GM12878 (cell line): Measurements from ENCODE around the gene UBE2Q2. TPM values are rescaled to one million over a fixed set of nuclear protein-coding genes. Genes with fewer than 3 reads are reported as not detected.

Source experiments
- ATAC-seq: fragments of 200-7000 bp; cut with Tn5 transposase; 3 replicates; pipeline ENCODE4 v1.9.1; 2020; ENCODE audit warnings: mild to moderate bottlenecking, moderate library complexity
- BruUV-seq: library from RNA; stranded (reverse); fragments of 400-500 nt; replicated peaks from 2 replicates; lab custom pipeline; 2021; lab: Mats Ljungman, UMichigan
- CTCF ChIA-PET: fragments of 300-600 bp; sonication (Branson Sonifier 250); formaldehyde crosslinking; extraction: SDS; loops from one replicate; lab custom pipeline; 2021; ENCODE audit warnings: inconsistent platforms; lab: Yijun Ruan, JAX
- POLR2A ChIA-PET: fragments of 350-600 bp; formaldehyde crosslinking; extraction: SDS; loops from one replicate; lab custom pipeline; 2021; ENCODE audit warnings: inconsistent platforms; lab: Charles Lee
- RAD21 ChIA-PET: fragments of 300-600 bp; sonication (Branson Sonifier 250); formaldehyde crosslinking; loops from one replicate; lab custom pipeline; 2023; ENCODE audit warnings: antibody characterized with exemption; ENCODE audit not compliant: unreplicated experiment; lab: Charles Lee
- SMC1A ChIA-PET: fragments of 300-600 bp; sonication (Branson Sonifier 250); formaldehyde crosslinking; loops from one replicate; lab custom pipeline; 2023; ENCODE audit not compliant: unreplicated experiment, uncharacterized antibody; lab: Charles Lee
- DNase-seq: peaks from one replicate; pipeline ENCODE4 v3.0.0-alpha.2; 2011; ENCODE audit warnings: low read depth, low spot score
- FAIRE-seq: peaks from 3 replicates; lab custom pipeline; 2011; peaks lifted over from hg19 to GRCh38; lab: Jason Lieb, UNC
- H2AFZ ChIP-seq: 2 replicates; pipeline ENCODE4 v1.6.0; 2011; ENCODE audit warnings: low read depth, low read length, control low read depth; ENCODE audit not compliant: control insufficient read depth
- H3K27ac ChIP-seq: 2 replicates; pipeline ENCODE4 v1.5.1; 2011; ENCODE audit warnings: control low read depth; ENCODE audit not compliant: control insufficient read depth, insufficient read depth
- H3K27me3 ChIP-seq, 2 experiments: replicated peaks in 1 of 2; 2 replicates each; pipeline versions ENCODE4 v1.6.0 to v1.6.1; 2011; ENCODE audit warnings: low read length in 1 of 2; ENCODE audit not compliant: control insufficient read depth in 2 of 2, insufficient read depth in 2 of 2
- H3K36me3 ChIP-seq, 2 experiments: 2 replicates each; pipeline ENCODE4 v1.5.1; 2011; ENCODE audit warnings: low read length in 1 of 2; ENCODE audit not compliant: control insufficient read depth in 2 of 2, insufficient read depth in 2 of 2
- H3K4me1 ChIP-seq: 2 replicates; pipeline ENCODE4 v1.6.1; 2011; ENCODE audit warnings: mild to moderate bottlenecking, low read length, moderate library complexity, mixed read lengths; ENCODE audit not compliant: control insufficient read depth, insufficient read depth
- H3K4me2 ChIP-seq: 2 replicates; pipeline ENCODE4 v1.6.0; 2011; ENCODE audit warnings: control low read depth; ENCODE audit not compliant: control insufficient read depth, insufficient read depth
- H3K4me3 ChIP-seq: fragments of 200-600 bp; sonication (generic); 2 replicates; pipeline ENCODE4 v1.5.1; 2016
- H3K79me2 ChIP-seq: 2 replicates; pipeline ENCODE4 v1.6.0; 2011; ENCODE audit warnings: low read length; ENCODE audit not compliant: control insufficient read depth, insufficient read depth
- H3K9ac ChIP-seq: 2 replicates; pipeline ENCODE4 v1.8.0; 2011; ENCODE audit warnings: low read length, control low read depth, mixed read lengths; ENCODE audit not compliant: control insufficient read depth, insufficient read depth
- H3K9me3 ChIP-seq: replicated peaks from 3 replicates; pipeline ENCODE4 v1.5.1; 2011; ENCODE audit warnings: mild to moderate bottlenecking, low read length; ENCODE audit not compliant: control insufficient read depth, insufficient read depth
- H4K20me1 ChIP-seq: 2 replicates; pipeline ENCODE4 v1.6.0; 2011; ENCODE audit not compliant: control insufficient read depth, insufficient read depth
- CHD2 ChIP-seq: IDR thresholded peaks from 2 replicates; pipeline ENCODE4 v1.6.1; 2011; ENCODE audit warnings: low read depth, low read length, improper control_type of control experiment, borderline replicate concordance
- CHD4 ChIP-seq: fragments of 200-600 bp; sonication (generic); IDR thresholded peaks from 2 replicates; pipeline ENCODE4 v1.6.1; 2016; ENCODE audit warnings: mild to moderate bottlenecking
- GABPA ChIP-seq: IDR thresholded peaks from 2 replicates; pipeline ENCODE4 v1.6.1; 2014; ENCODE audit warnings: antibody characterized with exemption, low read depth, mild to moderate bottlenecking, inconsistent platforms
- NBN ChIP-seq: fragments of 450-650 bp; IDR thresholded peaks from 2 replicates; pipeline ENCODE4 v1.6.1; 2016
- NFYA ChIP-seq: IDR thresholded peaks from 2 replicates; pipeline ENCODE4 v1.6.1; 2011; ENCODE audit warnings: low read depth, mild to moderate bottlenecking, low read length, improper control_type of control experiment, borderline replicate concordance
- WGBS: methylation state at CpG from one replicate; pipeline ENCODE4 v1.1.6; 2016; ENCODE audit warnings: low lambda C conversion rate; ENCODE audit not compliant: insufficient replicate concordance, insufficient coverage; ENCODE audit errors: missing lambda C conversion rate; 5-methylcytosine and 5-hydroxymethylcytosine counted together
- in situ Hi-C: fragments of 300-500 bp; cut with MboI; formaldehyde crosslinking; loops from 9 replicates; pipeline ENCODE4 v1.14.3; 2018; ENCODE audit warnings: mixed read lengths
- intact Hi-C: fragments of 100-400 bp; cut with micrococcal nuclease; formaldehyde crosslinking; loops from one replicate; pipeline ENCODE4 v1.14.2; 2022; ENCODE audit not compliant: unreplicated experiment
- polyA plus RNA-seq, 11 experiments: library from polyadenylated mRNA; depleted of rRNA in 4 of 11; unstranded in 6 of 11; stranded (reverse) in 5 of 11; fragments of >200 nt; fragmentation: Nextera tagmentation in 4 of 11; fragmentation: Illumina TruSeq in 1 of 11; extraction: Ambion mirVana in 4 of 11; extraction: Trizol in 1 of 11; gene quantifications; 1 replicate in 1 of 11; 2 replicates in 10 of 11; pipeline versions ENCODE4 v1.2.1 to v1.2.3, GENCODE V29; 2011 to 2016; ENCODE audit warnings: inconsistent platforms in 2 of 11, missing spikeins in 2 of 11, low read depth in 1 of 11
- total RNA-seq, 4 experiments: library from RNA; depleted of rRNA in 3 of 4; stranded (reverse); fragments of >200 nt in 3 of 4; fragmentation: Illumina TruSeq in 1 of 4; extraction: Trizol in 1 of 4; gene quantifications; 2 replicates each; pipeline versions ENCODE4 v1.2.1 to v1.2.3, GENCODE V29; 2013 to 2021
- TF ChIP-seq, protein P1 (sequence below): fragments of 450-650 bp; conservative IDR thresholded peaks from 2 replicates; pipeline ENCODE4 v1.6.1; 2017; ENCODE audit warnings: mild to moderate bottlenecking, moderate library complexity
- TF ChIP-seq, protein P2 (sequence below): IDR thresholded peaks from 2 replicates; pipeline ENCODE4 v1.6.1; 2012; ENCODE audit warnings: low read depth, low read length, improper control_type of control experiment

Gene UBE2Q2
- total and polyA plus RNA-seq, 10 of the 15 experiments (the other 5 are each of a cell fraction or from before 2014, with no cell fraction given) = 11.1 to 31.9 (median 21.6) TPM

GRCh38 chr15:75927601-75928000 lies 84.4 kb downstream of the UBE2Q2 start:
- no TSS peak for BruUV-seq
- peaks cover 5 to 7% of the 10 kb centered on the region in 2 experiments for H3K36me3 ChIP-seq
- FAIRE-seq = peak; percentile 65
- H3K9ac ChIP-seq = no peak overlapping the region
- no peak overlapping the region for H2AFZ ChIP-seq
- no peak overlapping the region for H3K4me2 ChIP-seq
- peak; percentile 45 for ATAC-seq
- no peaks in the 10 kb centered on the region for H3K27me3 ChIP-seq
- TF ChIP-seq CHD2 (no peak), CHD4 (no peak), NBN (no peak), GABPA (no peak), NFYA (no peak)
- TF ChIP-seq, protein P1, sequence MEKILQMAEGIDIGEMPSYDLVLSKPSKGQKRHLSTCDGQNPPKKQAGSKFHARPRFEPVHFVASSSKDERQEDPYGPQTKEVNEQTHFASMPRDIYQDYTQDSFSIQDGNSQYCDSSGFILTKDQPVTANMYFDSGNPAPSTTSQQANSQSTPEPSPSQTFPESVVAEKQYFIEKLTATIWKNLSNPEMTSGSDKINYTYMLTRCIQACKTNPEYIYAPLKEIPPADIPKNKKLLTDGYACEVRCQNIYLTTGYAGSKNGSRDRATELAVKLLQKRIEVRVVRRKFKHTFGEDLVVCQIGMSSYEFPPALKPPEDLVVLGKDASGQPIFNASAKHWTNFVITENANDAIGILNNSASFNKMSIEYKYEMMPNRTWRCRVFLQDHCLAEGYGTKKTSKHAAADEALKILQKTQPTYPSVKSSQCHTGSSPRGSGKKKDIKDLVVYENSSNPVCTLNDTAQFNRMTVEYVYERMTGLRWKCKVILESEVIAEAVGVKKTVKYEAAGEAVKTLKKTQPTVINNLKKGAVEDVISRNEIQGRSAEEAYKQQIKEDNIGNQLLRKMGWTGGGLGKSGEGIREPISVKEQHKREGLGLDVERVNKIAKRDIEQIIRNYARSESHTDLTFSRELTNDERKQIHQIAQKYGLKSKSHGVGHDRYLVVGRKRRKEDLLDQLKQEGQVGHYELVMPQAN = no peak
- TF ChIP-seq, protein P2, sequence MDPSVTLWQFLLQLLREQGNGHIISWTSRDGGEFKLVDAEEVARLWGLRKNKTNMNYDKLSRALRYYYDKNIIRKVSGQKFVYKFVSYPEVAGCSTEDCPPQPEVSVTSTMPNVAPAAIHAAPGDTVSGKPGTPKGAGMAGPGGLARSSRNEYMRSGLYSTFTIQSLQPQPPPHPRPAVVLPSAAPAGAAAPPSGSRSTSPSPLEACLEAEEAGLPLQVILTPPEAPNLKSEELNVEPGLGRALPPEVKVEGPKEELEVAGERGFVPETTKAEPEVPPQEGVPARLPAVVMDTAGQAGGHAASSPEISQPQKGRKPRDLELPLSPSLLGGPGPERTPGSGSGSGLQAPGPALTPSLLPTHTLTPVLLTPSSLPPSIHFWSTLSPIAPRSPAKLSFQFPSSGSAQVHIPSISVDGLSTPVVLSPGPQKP = no peak
- RAD21 ChIA-PET = interaction anchor here (2.8 kb wide), 1 partner anchor 212 kb away, joined by 13 read pairs; no protein-coding TSS in a partner anchor
- H3K27ac ChIP-seq = no peak overlapping the region
- no peaks in the 10 kb centered on the region for H3K9me3 ChIP-seq
- no peak for DNase-seq
- peaks cover 9% of the 10 kb centered on the region for H3K79me2 ChIP-seq
- H3K4me3 ChIP-seq = no peak overlapping the region
- no peaks in the 10 kb centered on the region for H4K20me1 ChIP-seq
- in situ Hi-C loops = no loop called here
- peaks cover 7% of the 10 kb centered on the region for H3K4me1 ChIP-seq
- intact Hi-C loops = loop anchor here (5.0 kb wide), 1 partner anchor 115 kb away; no protein-coding TSS in a partner anchor
- CTCF ChIA-PET = interaction anchor here (1.1 to 3.8 kb wide), 4 partner anchors 10 to 212 kb away, joined by 3 to 22 read pairs (median 4); partner anchors contain the start of gene FBXO22
- POLR2A ChIA-PET = interaction anchor here (0.6 kb wide), 1 partner anchor 363 kb away, joined by 3 read pairs; no protein-coding TSS in a partner anchor
- SMC1A ChIA-PET = interaction anchor here (1.0 to 1.4 kb wide), 4 partner anchors 16 to 117 kb away, joined by 3 to 4 read pairs (median 3); no protein-coding TSS in a partner anchor
- WGBS = 27% methylated on average over 4 of the region's 4 CpGs
